Activated T-helper 1 cell treated with anti-CD3 and anti-CD28 coated beads, Interleukin-12 subunit alpha, Interleukin-12 subunit beta, Interleukin-2, Interleukin-4 antibody, amounts not matched to agents 30 ng/mL and 10 ng/mL and 1 ng/mL, durations not matched to agents 14 hours and 24 hours and 36 hours (primary cell): ENCODE measurements around the gene HIP1. TPM values are rescaled to one million over a fixed set of nuclear protein-coding genes. Genes with fewer than 3 reads are reported as not detected.
"Not testable (repeated sequence)": the region's sequence is repeated elsewhere in the genome, so short reads cannot be mapped to it uniquely, and the experiment has no call there.

Experiments used
- DNase-seq: peaks from one replicate; pipeline ENCODE4 v3.0.0; 2021; ENCODE audit warnings: low spot score
- H3K27ac Mint-ChIP-seq: one replicate; pipeline ENCODE4 v1.8.0; 2021; ENCODE audit warnings: mild to moderate bottlenecking, mixed read lengths
- H3K27me3 Mint-ChIP-seq: one replicate; pipeline ENCODE4 v1.8.0; 2022; ENCODE audit warnings: mild to moderate bottlenecking, moderate library complexity, mixed read lengths; ENCODE audit not compliant: insufficient read depth
- H3K36me3 Mint-ChIP-seq: one replicate; pipeline ENCODE4 v1.8.0; 2021; ENCODE audit warnings: low read depth, mixed read lengths
- H3K4me1 Mint-ChIP-seq: one replicate; pipeline ENCODE4 v1.8.0; 2021; ENCODE audit warnings: low read depth, mixed read lengths
- H3K4me3 Mint-ChIP-seq: one replicate; pipeline ENCODE4 v1.8.0; 2021; ENCODE audit warnings: mild to moderate bottlenecking, moderate library complexity, mixed read lengths
- H3K9me3 Mint-ChIP-seq: one replicate; pipeline ENCODE4 v1.8.0; 2021; ENCODE audit warnings: mixed read lengths
- intact Hi-C: fragments of 100-400 bp; cut with micrococcal nuclease; formaldehyde crosslinking; loops from one replicate; pipeline ENCODE4 v1.15.1; 2024
- total RNA-seq: library from RNA; stranded (reverse); gene quantifications from 2 replicates; pipeline ENCODE4 v1.2.3, GENCODE V29; 2022

The HIP1 gene
- total RNA-seq, 1 donor from 2014 or later = 2.3 TPM

- Mint-ChIP-seq H3K4me3 (no peak overlapping the region), H3K9me3 (no peaks in the 10 kb centered on the region), H3K27ac (no peak overlapping the region), H3K36me3 (no peaks in the 10 kb centered on the region), H3K27me3 (no peaks in the 10 kb centered on the region), H3K4me1 (no peaks in the 10 kb centered on the region)
- no peak for DNase-seq
- intact Hi-C loops = no loop called here
These were observed 20.2 kb downstream of the HIP1 start for GRCh38 chr7:75718390-75719031.

GRCh38 chr7:75717746-75718145 is 21.0 kb downstream of the HIP1 start:
- H3K9me3 Mint-ChIP-seq, H3K4me1 Mint-ChIP-seq, DNase-seq, H3K36me3 Mint-ChIP-seq, H3K4me3 Mint-ChIP-seq, intact Hi-C loops, H3K27me3 Mint-ChIP-seq, H3K27ac Mint-ChIP-seq: not testable (repeated sequence)

GRCh38 chr7:75716992-75717626 is 21.6 kb downstream of the HIP1 start:
- no peak overlapping the region for H3K27ac Mint-ChIP-seq
- peaks cover 2% of the 10 kb centered on the region for H3K27me3 Mint-ChIP-seq
- no peaks in the 10 kb centered on the region for H3K9me3 Mint-ChIP-seq
- DNase-seq = no peak
- intact Hi-C loops = no loop called here
- no peak overlapping the region for H3K4me3 Mint-ChIP-seq
- H3K4me1 Mint-ChIP-seq = no peaks in the 10 kb centered on the region
- no peaks in the 10 kb centered on the region for H3K36me3 Mint-ChIP-seq

GRCh38 chr7:75715864-75716263 is 22.9 kb downstream of the HIP1 start:
- H3K36me3 Mint-ChIP-seq = peaks cover 3% of the 10 kb centered on the region
- intact Hi-C loops = no loop called here
- peaks cover 3% of the 10 kb centered on the region for H3K9me3 Mint-ChIP-seq
- H3K4me1 Mint-ChIP-seq = no peaks in the 10 kb centered on the region
- DNase-seq = no peak
- no peak overlapping the region for H3K27ac Mint-ChIP-seq
- peaks cover 11% of the 10 kb centered on the region for H3K27me3 Mint-ChIP-seq
- H3K4me3 Mint-ChIP-seq = no peak overlapping the region

- H3K9me3 Mint-ChIP-seq = peaks cover 18% of the 10 kb centered on the region
- DNase-seq = no peak
- no peak overlapping the region for H3K4me3 Mint-ChIP-seq
- intact Hi-C loops = no loop called here
- no peak overlapping the region for H3K27ac Mint-ChIP-seq
- no peaks in the 10 kb centered on the region for H3K4me1 Mint-ChIP-seq
- H3K36me3 Mint-ChIP-seq = peaks cover 3% of the 10 kb centered on the region
- H3K27me3 Mint-ChIP-seq = peaks cover 12% of the 10 kb centered on the region
These were observed 26.0 kb downstream of the HIP1 start for GRCh38 chr7:75712517-75713361.

GRCh38 chr7:75711656-75712514 is 26.9 kb downstream of the HIP1 start:
- H3K36me3 Mint-ChIP-seq = peaks cover 3% of the 10 kb centered on the region
- H3K4me1 Mint-ChIP-seq = no peaks in the 10 kb centered on the region
- peaks cover 18% of the 10 kb centered on the region for H3K9me3 Mint-ChIP-seq
- no peak overlapping the region for H3K4me3 Mint-ChIP-seq
- H3K27ac Mint-ChIP-seq = no peak overlapping the region
- intact Hi-C loops = no loop called here
- H3K27me3 Mint-ChIP-seq = peaks cover 12% of the 10 kb centered on the region
- no peak for DNase-seq

GRCh38 chr7:75711076-75711475 is 27.7 kb downstream of the HIP1 start:
- no peak overlapping the region for H3K27ac Mint-ChIP-seq
- H3K27me3 Mint-ChIP-seq = peaks cover 12% of the 10 kb centered on the region
- intact Hi-C loops = no loop called here
- H3K9me3 Mint-ChIP-seq = peaks cover 18% of the 10 kb centered on the region
- H3K36me3 Mint-ChIP-seq = peaks cover 3% of the 10 kb centered on the region
- no peak overlapping the region for H3K4me3 Mint-ChIP-seq
- DNase-seq = no peak
- H3K4me1 Mint-ChIP-seq = no peaks in the 10 kb centered on the region

- intact Hi-C loops = no loop called here
- Mint-ChIP-seq H3K4me1 (no peaks in the 10 kb centered on the region), H3K27me3 (no peaks in the 10 kb centered on the region), H3K27ac (no peak overlapping the region), H3K4me3 (no peak overlapping the region), H3K9me3 (peaks cover 9% of the 10 kb centered on the region), H3K36me3 (no peaks in the 10 kb centered on the region)
- DNase-seq = no peak
These were observed 33.8 kb downstream of the HIP1 start for GRCh38 chr7:75704928-75705327.

GRCh38 chr7:75702515-75702914 is 36.2 kb downstream of the HIP1 start:
- H3K4me1 Mint-ChIP-seq = no peaks in the 10 kb centered on the region
- H3K9me3 Mint-ChIP-seq = no peaks in the 10 kb centered on the region
- no peak overlapping the region for H3K27ac Mint-ChIP-seq
- no peaks in the 10 kb centered on the region for H3K36me3 Mint-ChIP-seq
- no peaks in the 10 kb centered on the region for H3K27me3 Mint-ChIP-seq
- intact Hi-C loops = no loop called here
- no peak overlapping the region for H3K4me3 Mint-ChIP-seq
- no peak for DNase-seq

GRCh38 chr7:75699993-75700392 is 38.7 kb downstream of the HIP1 start:
- intact Hi-C loops = no loop called here
- no peak for DNase-seq
- H3K4me1 Mint-ChIP-seq = no peaks in the 10 kb centered on the region

GRCh38 chr7:75698358-75698757 is 40.4 kb downstream of the HIP1 start:
- DNase-seq = no peak
- H3K4me1 Mint-ChIP-seq = no peaks in the 10 kb centered on the region
- H3K36me3 Mint-ChIP-seq = no peaks in the 10 kb centered on the region
- intact Hi-C loops = no loop called here
- H3K4me3 Mint-ChIP-seq = no peak overlapping the region
- no peak overlapping the region for H3K27ac Mint-ChIP-seq
- no peaks in the 10 kb centered on the region for H3K9me3 Mint-ChIP-seq
- H3K27me3 Mint-ChIP-seq = peaks cover 5% of the 10 kb centered on the region

More at GRCh38 chr7:75699993-75700392, 38.7 kb downstream of the HIP1 start:
- Mint-ChIP-seq H3K27me3 (peaks cover 2% of the 10 kb centered on the region), H3K36me3 (no peaks in the 10 kb centered on the region), H3K27ac (no peak overlapping the region), H3K4me3 (no peak overlapping the region), H3K9me3 (no peaks in the 10 kb centered on the region)

GRCh38 chr7:75696263-75697037 is 42.3 kb downstream of the HIP1 start:
- Mint-ChIP-seq H3K27me3 (peaks cover 7% of the 10 kb centered on the region), H3K9me3 (no peaks in the 10 kb centered on the region), H3K4me3 (no peak overlapping the region), H3K36me3 (no peaks in the 10 kb centered on the region), H3K4me1 (no peaks in the 10 kb centered on the region), H3K27ac (no peak overlapping the region)
- no peak for DNase-seq
- intact Hi-C loops = no loop called here
